ENCODE results near the gene CTBS. TPM values are rescaled to one million over a fixed set of nuclear protein-coding genes. Genes with fewer than 3 reads are reported as not detected.
A peak's percentile ranks its signal among the peaks of the same experiment; 100 is the strongest.

Gene CTBS
- polyA plus RNA-seq, 2 of the 4 experiments (the other 2 are of a cell fraction): 6.7 to 25.3 TPM

DNA sequence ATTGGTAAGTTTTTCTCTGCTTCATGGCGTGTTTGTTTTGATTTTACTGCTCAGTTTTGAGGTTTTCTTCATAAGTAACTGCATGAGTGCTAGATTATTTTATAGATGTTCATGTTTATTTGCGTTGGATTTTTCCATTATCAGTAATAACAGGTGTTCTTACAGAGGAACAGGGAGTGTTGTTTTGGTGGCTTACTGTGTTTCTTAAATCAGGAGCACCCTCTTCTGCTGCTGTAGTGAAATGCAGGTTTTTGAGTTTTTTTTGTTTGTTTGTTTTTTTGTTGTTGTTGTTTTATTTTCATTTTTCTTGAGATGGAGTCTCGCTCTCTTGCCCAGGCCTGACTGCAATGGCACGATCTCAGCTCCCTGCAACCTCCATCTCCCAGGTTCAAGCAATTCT lies 32.6 kb downstream of the CTBS start:
- WGBS (ENCODE audit: missing lambda C conversion rate): 69% methylated on average over 4 of the region's 4 CpGs
- no peak overlapping the region for H3K4me3 ChIP-seq
- ATAC-seq: no peak
- ChIA-PET CTCF (interaction anchor here (1.1 to 1.6 kb wide), 2 partner anchors 79 to 99 kb away, joined by 3 to 4 read pairs; no protein-coding TSS in a partner anchor), POLR2A (no interaction called here)
- H3K4me2 ChIP-seq: no peak overlapping the region
- TF ChIP-seq KDM5A (IDR thresholded peaks at IDR 0.05) (no peak), KDM1A (IDR thresholded peaks at IDR 0.05; ENCODE audit: low read depth) (no peak), HEYL (CRISPR knock-in tag; IDR thresholded peaks at IDR 0.05) (no peak), MAFK (IDR thresholded peaks at IDR 0.05; ENCODE audit: partially characterized antibody) (no peak), MAX (IDR thresholded peaks at IDR 0.05) (no peak), USF2 (IDR thresholded peaks at IDR 0.05) (no peak), BHLHE40 (IDR thresholded peaks at IDR 0.05; ENCODE audit: low read depth, low read length) (no peak), CEBPB (IDR thresholded peaks at IDR 0.05) (no peak), CHD4 (IDR thresholded peaks at IDR 0.05; ENCODE audit: borderline replicate concordance) (no peak), CHD2 (IDR thresholded peaks at IDR 0.05; ENCODE audit: low read length, partially characterized antibody) (no peak), RCOR1 (IDR thresholded peaks at IDR 0.05; ENCODE audit: low read depth, low read length) (no peak), ZC3H11A (IDR thresholded peaks at IDR 0.05) (no peak), FOXS1 (CRISPR knock-in tag; IDR thresholded peaks at IDR 0.05) (no peak), ESRRA (IDR thresholded peaks at IDR 0.05; ENCODE audit: borderline replicate concordance, low read length) (no peak), RAD21 (conservative IDR thresholded peaks at IDR 0.05 in 1 of 2, IDR thresholded peaks at IDR 0.05 in 1 of 2) (peak; percentile 50 to 69; a peak in 4 of 5 replicates), POLR2AphosphoS2 (conservative IDR thresholded peaks at IDR 0.05; ENCODE audit: low read length) (no peak), RNF2 (IDR thresholded peaks at IDR 0.05; ENCODE audit: borderline replicate concordance, low read depth) (no peak), GATA3 (IDR thresholded peaks at IDR 0.05; ENCODE audit: borderline replicate concordance) (no peak), SMC3 (IDR thresholded peaks at IDR 0.05) (0 out of 3 replicates have a peak, but pooled peaks have one; percentile 31), CTCF (IDR thresholded peaks at IDR 0.05) (peak; percentile 28)
- peaks cover 11% of the 10 kb centered on the region; the same call in 1 of the 3 replicates for H3K4me1 ChIP-seq
- H3K9me3 ChIP-seq: no peaks in the 10 kb centered on the region
- FAIRE-seq: no peak
- no peak overlapping the region for H3K27ac ChIP-seq
- peak in 1 of 2 experiments; percentile 32 for DNase-seq (ENCODE audit: low read depth in 1 of 2, low spot score in 1 of 2)

DNA sequence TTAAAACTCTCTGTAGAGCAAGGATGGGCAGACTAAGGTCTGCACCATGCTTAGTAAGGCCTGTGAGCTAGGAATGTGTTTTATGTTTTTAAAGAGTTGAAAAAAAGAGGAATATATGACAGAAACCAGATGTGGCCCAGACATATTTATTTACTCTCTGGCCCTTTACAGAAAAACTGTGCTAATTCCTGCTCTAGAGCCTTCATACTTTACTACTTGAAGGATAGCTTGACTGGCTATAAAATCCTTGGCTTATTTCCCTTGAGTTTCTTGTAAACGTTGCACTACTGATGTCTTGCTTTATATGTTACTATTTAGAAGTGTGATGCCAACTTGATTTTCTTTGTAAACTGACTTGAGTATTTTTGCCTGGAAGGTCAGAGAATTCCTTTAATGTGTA lies 33.5 kb downstream of the CTBS start:
- 13% methylated on average over 1 of the region's 1 CpG for WGBS (ENCODE audit: missing lambda C conversion rate)
- no peak for FAIRE-seq
- Histone ChIP-seq H3K9me3 (no peaks in the 10 kb centered on the region), H3K4me2 (peak overlapping the region; percentile 43; the same call in 2 of the 3 replicates), H3K27ac (no peak overlapping the region), H3K4me3 (no peak overlapping the region), H3K4me1 (peaks cover 11% of the 10 kb centered on the region; the same call in 1 of the 3 replicates)
- CTCF ChIA-PET: interaction anchor here (0.7 kb wide), 1 partner anchor 117 kb away, joined by 3 read pairs; no protein-coding TSS in a partner anchor
- no peak for DNase-seq (ENCODE audit: low read depth in 1 of 2, low spot score in 1 of 2)
- ATAC-seq: no peak
- TF ChIP-seq CBX8 (IDR thresholded peaks at IDR 0.05): no peak
- TF ChIP-seq USF2 (IDR thresholded peaks at IDR 0.05): no peak
- TF ChIP-seq FOSB (CRISPR knock-in tag; IDR thresholded peaks at IDR 0.05): no peak
- TF ChIP-seq ESRRA (IDR thresholded peaks at IDR 0.05; ENCODE audit: borderline replicate concordance, low read length): no peak
- no peak for TF ChIP-seq PBX3 (IDR thresholded peaks at IDR 0.05)
- no peak for TF ChIP-seq EP300 (IDR thresholded peaks at IDR 0.05)
- TF ChIP-seq, protein P1, sequence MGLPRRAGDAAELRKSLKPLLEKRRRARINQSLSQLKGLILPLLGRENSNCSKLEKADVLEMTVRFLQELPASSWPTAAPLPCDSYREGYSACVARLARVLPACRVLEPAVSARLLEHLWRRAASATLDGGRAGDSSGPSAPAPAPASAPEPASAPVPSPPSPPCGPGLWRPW (IDR thresholded peaks at IDR 0.05): no peak
- no peak for TF ChIP-seq HEYL (CRISPR knock-in tag; IDR thresholded peaks at IDR 0.05)
- no peak for TF ChIP-seq CTCF (IDR thresholded peaks at IDR 0.05)
- no peak for TF ChIP-seq NFE2L2 (conservative IDR thresholded peaks at IDR 0.05; ENCODE audit: low read length)
- TF ChIP-seq POLR2A (IDR thresholded peaks at IDR 0.05; ENCODE audit: low read length): no peak
- no peak for TF ChIP-seq JUN (IDR thresholded peaks at IDR 0.05)
- POLR2A ChIA-PET: no interaction called here

Measured in A549 (cell line).